ENCODE measurements around the gene PLA2G6.

- no peak for TF ChIP-seq POLR2A (IDR thresholded peaks at IDR 0.05)
- TF ChIP-seq POLR2AphosphoS5 (IDR thresholded peaks at IDR 0.05): no peak
- TF ChIP-seq CTCF (IDR thresholded peaks at IDR 0.05): no peak
- TF ChIP-seq EP300 (IDR thresholded peaks at IDR 0.05): no peak
Observed at GRCh38 chr22:38151126-38151500, 30.5 kb downstream of the PLA2G6 start.

Measured in upper lobe of left lung (tissue), 4 donors.